ENCODE data around the gene ALX4.
A peak's percentile ranks its signal among the peaks of the same experiment; 100 is the strongest.

ALX4 gene

GRCh38 chr11:44309478-44310205 is at the start of gene ALX4:
TSS of gene ALX4 (minus strand) at chr11:44310139. CDS start at chr11:44310062, 77 bp downstream.
- DNase-seq, result peak; percentile 26

GRCh38 chr11:44359162-44359561 is 49.2 kb upstream of the ALX4 start:
- no peak for DNase-seq

- DNase-seq, result no peak
Observed at GRCh38 chr11:44358713-44359112, 48.8 kb upstream of the ALX4 start.

- no peak for DNase-seq
Observed at GRCh38 chr11:44357711-44358110, 47.8 kb upstream of the ALX4 start.

- DNase-seq, result no peak
Observed at GRCh38 chr11:44356351-44356750, 46.4 kb upstream of the ALX4 start.

- DNase-seq, result no peak
Observed at GRCh38 chr11:44351898-44352498, 42.1 kb upstream of the ALX4 start.

GRCh38 chr11:44351006-44351660 is 41.2 kb upstream of the ALX4 start:
- no peak for DNase-seq

GRCh38 chr11:44349328-44349727 is 39.4 kb upstream of the ALX4 start:
- DNase-seq, result no peak

GRCh38 chr11:44348721-44349120 is 38.8 kb upstream of the ALX4 start:
- no peak for DNase-seq

- DNase-seq, result no peak
Observed at GRCh38 chr11:44348114-44348513, 38.2 kb upstream of the ALX4 start.

GRCh38 chr11:44347538-44347937 is 37.6 kb upstream of the ALX4 start:
- no peak for DNase-seq

- DNase-seq, result no peak
Observed at GRCh38 chr11:44346983-44347382, 37.0 kb upstream of the ALX4 start.

GRCh38 chr11:44345781-44346180 is 35.8 kb upstream of the ALX4 start:
- no peak for DNase-seq

GRCh38 chr11:44344921-44345320 is 35.0 kb upstream of the ALX4 start:
- DNase-seq, result no peak

- DNase-seq, result no peak
Observed at GRCh38 chr11:44344423-44344820, 34.5 kb upstream of the ALX4 start.

- no peak for DNase-seq
Observed at GRCh38 chr11:44343778-44344422, 34.0 kb upstream of the ALX4 start.

GRCh38 chr11:44342616-44343015 is 32.7 kb upstream of the ALX4 start:
- no peak for DNase-seq

GRCh38 chr11:44340656-44341055 is 30.7 kb upstream of the ALX4 start:
- DNase-seq, result no peak

- no peak for DNase-seq
Observed at GRCh38 chr11:44339530-44339883, 29.6 kb upstream of the ALX4 start.

GRCh38 chr11:44338698-44339529 is 29.0 kb upstream of the ALX4 start:
- no peak for DNase-seq

- no peak for DNase-seq
Observed at GRCh38 chr11:44338026-44338425, 28.1 kb upstream of the ALX4 start.

- no peak for DNase-seq
Observed at GRCh38 chr11:44335919-44336318, 26.0 kb upstream of the ALX4 start.
